GM18870 (cell line): ENCODE results near the gene SCLT1.

Experiments
- ATAC-seq: cut with Tn5 transposase; IDR thresholded peaks from one replicate; pipeline ENCODE4 v1.9.1; 2021; ENCODE audit warnings: moderate library complexity; ENCODE audit not compliant: unreplicated experiment

Gene SCLT1

GRCh38 chr4:128847082-128847724, 246.1 kb downstream of the SCLT1 start:
- no peak for ATAC-seq

- ATAC-seq = no peak
Measured at GRCh38 chr4:128846063-128846462, 247.3 kb downstream of the SCLT1 start.

- ATAC-seq = no peak
Measured at GRCh38 chr4:128844931-128845330, 248.4 kb downstream of the SCLT1 start.

- no peak for ATAC-seq
Measured at GRCh38 chr4:128841402-128841801, 251.9 kb downstream of the SCLT1 start.

GRCh38 chr4:128840711-128841318, 252.5 kb downstream of the SCLT1 start:
- ATAC-seq = no peak

- ATAC-seq = no peak
Measured at GRCh38 chr4:128837679-128838078, 255.7 kb downstream of the SCLT1 start.

- no peak for ATAC-seq
Measured at GRCh38 chr4:128837198-128837597, 256.1 kb downstream of the SCLT1 start.

- ATAC-seq = no peak
Measured at GRCh38 chr4:128835498-128836222, 257.7 kb downstream of the SCLT1 start.
